NCI-H1417 (cell line): ENCODE data around the gene PRRC2A.

ENCODE experiments used
- DNase-seq, 3 experiments: peaks; one replicate each; lab custom pipeline; 2025; lab: John Stamatoyannopoulos, UW

PRRC2A gene

GRCh38 chr6:31652925-31653724, 32.6 kb downstream of the PRRC2A start:
- DNase-seq, result no peak

GRCh38 chr6:31654574-31655348, 34.2 kb downstream of the PRRC2A start:
- no peak for DNase-seq

GRCh38 chr6:31655349-31656237, 35.1 kb downstream of the PRRC2A start, which contains the start of gene APOM:
APOM (plus strand) TSS chr6:31655894; CDS start chr6:31655967, 73 bp downstream.
- no peak for DNase-seq

- DNase-seq, result no peak
Observed at GRCh38 chr6:31657406-31658157, 37.1 kb downstream of the PRRC2A start.

- DNase-seq, result no peak
Observed at GRCh38 chr6:31658158-31658688, 37.7 kb downstream of the PRRC2A start.

GRCh38 chr6:31658983-31659648, 38.6 kb downstream of the PRRC2A start:
- DNase-seq, result no peak

GRCh38 chr6:31659649-31660380, 39.3 kb downstream of the PRRC2A start:
- DNase-seq, result no peak

- peak; percentile 77 to 87 (median 81) for DNase-seq
Observed at GRCh38 chr6:31660381-31661261, 40.1 kb downstream of the PRRC2A start, which contains the start of gene C6orf47. C6orf47 (minus strand) TSS chr6:31660778; CDS start chr6:31659947, 831 bp downstream.

GRCh38 chr6:31661262-31662123, 41.0 kb downstream of the PRRC2A start:
- DNase-seq, result no peak

GRCh38 chr6:31662124-31662723, 41.7 kb downstream of the PRRC2A start:
- no peak for DNase-seq

GRCh38 chr6:31663126-31663960, 42.8 kb downstream of the PRRC2A start:
- DNase-seq, result no peak

GRCh38 chr6:31663961-31664789, 43.7 kb downstream of the PRRC2A start:
- DNase-seq, result peak in 2 of 3 experiments; percentile 30 to 50

- DNase-seq, result peak; percentile 86 to 96 (median 94)
Observed at GRCh38 chr6:31664790-31665500, 44.4 kb downstream of the PRRC2A start, which contains the start of gene GPANK1. GPANK1 (minus strand) TSS chr6:31664997; CDS start chr6:31664478, 519 bp downstream.

- peak; percentile 95 to 98 (median 95) for DNase-seq
Observed at GRCh38 chr6:31665501-31666336, 45.2 kb downstream of the PRRC2A start, which contains the start of gene CSNK2B. CSNK2B (plus strand) TSS chr6:31666080; CDS start chr6:31666832, 752 bp downstream.
